GM23338 (cell line): ENCODE measurements around the gene ROBO1. TPM values are rescaled to one million over a fixed set of nuclear protein-coding genes. Genes with fewer than 3 reads are reported as not detected.

Source experiments
- ATAC-seq: fragments of 200-7000 bp; cut with Tn5 transposase; 3 replicates; pipeline ENCODE4 v1.9.1; 2020
- DNase-seq: peaks from one replicate; pipeline ENCODE4 v3.0.0-alpha.2; 2015; ENCODE audit warnings: low spot score
- H2AFZ ChIP-seq: fragments of 200-600 bp; sonication (generic); 2 replicates; pipeline ENCODE4 v1.8.0; 2016; ENCODE audit warnings: antibody characterized with exemption, mild to moderate bottlenecking, moderate library complexity
- H3F3A ChIP-seq: fragments of 200-600 bp; sonication (generic); replicated peaks from 2 replicates; pipeline ENCODE4 v1.8.0; 2017; ENCODE audit warnings: antibody characterized with exemption, mixed run types, low read depth
- H3K27ac ChIP-seq: fragments of 200-600 bp; sonication (generic); 2 replicates; pipeline ENCODE4 v1.6.1; 2016; ENCODE audit warnings: low read depth
- H3K27me3 ChIP-seq: fragments of 200-600 bp; sonication (generic); 2 replicates; pipeline ENCODE4 v1.8.0; 2016; ENCODE audit warnings: mild to moderate bottlenecking, mixed run types, moderate library complexity; ENCODE audit not compliant: insufficient read depth
- H3K36me3 ChIP-seq: fragments of 200-600 bp; sonication (generic); 2 replicates; pipeline ENCODE4 v1.8.0; 2016; ENCODE audit warnings: mild to moderate bottlenecking; ENCODE audit not compliant: insufficient read depth
- H3K4me1 ChIP-seq: fragments of 200-600 bp; sonication (generic); 2 replicates; pipeline ENCODE4 v1.8.0; 2016; ENCODE audit warnings: mild to moderate bottlenecking, moderate library complexity; ENCODE audit not compliant: insufficient read depth
- H3K4me2 ChIP-seq: fragments of 200-600 bp; sonication (generic); 2 replicates; pipeline ENCODE4 v1.7.1; 2017; ENCODE audit warnings: mixed run types
- H3K4me3 ChIP-seq: fragments of 200-600 bp; sonication (generic); 2 replicates; pipeline ENCODE4 v1.6.1; 2016; ENCODE audit warnings: mixed run types
- H3K79me2 ChIP-seq: fragments of 200-600 bp; sonication (generic); replicated peaks from 2 replicates; pipeline ENCODE4 v1.8.0; 2017; ENCODE audit warnings: mild to moderate bottlenecking; ENCODE audit not compliant: insufficient read depth
- H3K9me2 ChIP-seq: fragments of 200-600 bp; sonication (generic); 2 replicates; pipeline ENCODE4 v1.8.0; 2017; ENCODE audit not compliant: insufficient read depth
- H4K20me1 ChIP-seq: fragments of 200-600 bp; sonication (generic); replicated peaks from 2 replicates; pipeline ENCODE4 v1.8.0; 2017; ENCODE audit warnings: mild to moderate bottlenecking; ENCODE audit not compliant: insufficient read depth
- H3K27ac Mint-ChIP-seq: 2 replicates; pipeline ENCODE4 v1.8.0; 2020; ENCODE audit warnings: inconsistent platforms, mild to moderate bottlenecking, moderate library complexity, mixed read lengths
- H3K27me3 Mint-ChIP-seq: 3 replicates; pipeline ENCODE4 v1.8.0; 2022; ENCODE audit warnings: low read depth, mild to moderate bottlenecking, moderate library complexity, mixed read lengths, inconsistent platforms; ENCODE audit not compliant: insufficient read depth, poor library complexity
- H3K36me3 Mint-ChIP-seq: 3 replicates; pipeline ENCODE4 v1.8.0; 2021; ENCODE audit warnings: low read depth, mild to moderate bottlenecking, inconsistent platforms, moderate library complexity, mixed read lengths
- H3K4me1 Mint-ChIP-seq: 3 replicates; pipeline ENCODE4 v1.8.0; 2020; ENCODE audit warnings: mild to moderate bottlenecking, inconsistent platforms, mixed read lengths
- H3K4me3 Mint-ChIP-seq: 3 replicates; pipeline ENCODE4 v1.8.0; 2021; ENCODE audit warnings: moderate library complexity, mild to moderate bottlenecking, inconsistent platforms, mixed read lengths
- H3K9me3 Mint-ChIP-seq: 3 replicates; pipeline ENCODE4 v1.8.0; 2020; ENCODE audit warnings: moderate library complexity, mild to moderate bottlenecking, inconsistent platforms, mixed read lengths
- EZH2 ChIP-seq: fragments of 200-600 bp; sonication (generic); IDR thresholded peaks from one replicate; pipeline ENCODE4 v1.8.0; 2017; ENCODE audit warnings: antibody characterized with exemption, mild to moderate bottlenecking, low read depth; ENCODE audit not compliant: unreplicated experiment
- EZH2phosphoT487 ChIP-seq: fragments of 200-600 bp; sonication (generic); IDR thresholded peaks from one replicate; pipeline ENCODE4 v1.8.1; 2018; ENCODE audit warnings: antibody characterized with exemption; ENCODE audit not compliant: unreplicated experiment
- JUNB ChIP-seq: IDR thresholded peaks from one replicate; pipeline ENCODE4 v1.6.1; 2016; ENCODE audit warnings: antibody characterized with exemption; ENCODE audit not compliant: unreplicated experiment
- NANOG ChIP-seq: IDR thresholded peaks from 2 replicates; pipeline ENCODE4 v1.6.1; 2016; ENCODE audit warnings: antibody characterized with exemption, borderline replicate concordance
- POLR2AphosphoS5 ChIP-seq: IDR thresholded peaks from 2 replicates; pipeline ENCODE4 v1.6.1; 2016; ENCODE audit warnings: antibody characterized with exemption, low read depth
- REST ChIP-seq: IDR thresholded peaks from one replicate; pipeline ENCODE4 v1.6.1; 2018; ENCODE audit warnings: antibody characterized with exemption; ENCODE audit not compliant: unreplicated experiment
- STAT1 ChIP-seq: IDR thresholded peaks from one replicate; pipeline ENCODE4 v1.6.1; 2016; ENCODE audit warnings: antibody characterized with exemption; ENCODE audit not compliant: unreplicated experiment
- ZNF114 ChIP-seq: fragments of 250-450 bp; sonication (Bioruptor Pico); IDR thresholded peaks from 2 replicates; pipeline ENCODE4 v1.5.0; 2020; ENCODE audit warnings: mild to moderate bottlenecking, moderate library complexity
- ZNF331 ChIP-seq: fragments of 250-450 bp; sonication (Bioruptor Pico); IDR thresholded peaks from 2 replicates; pipeline ENCODE4 v1.5.0; 2020; ENCODE audit warnings: low read depth, mild to moderate bottlenecking, moderate library complexity
- polyA plus RNA-seq: library from polyadenylated mRNA; unstranded; fragments of >200 nt; fragmentation: Nextera tagmentation; extraction: Ambion mirVana; gene quantifications from 2 replicates; pipeline ENCODE4 v1.2.1, GENCODE V29; 2016
- total RNA-seq: library from RNA; depleted of rRNA; stranded (reverse); fragments of >200 nt; shearing (Covaris generic); gene quantifications from 2 replicates; pipeline ENCODE4 v1.2.3, GENCODE V29; 2014
- TF ChIP-seq, protein P1 (sequence below): fragments of 250-450 bp; sonication (Bioruptor Pico); IDR thresholded peaks from 2 replicates; pipeline ENCODE4 v1.5.0; 2020; ENCODE audit warnings: mild to moderate bottlenecking, moderate library complexity
- TF ChIP-seq, protein P2 (sequence below), 2 experiments: fragments of 200-600 bp in 1 of 2; sonication (generic) in 1 of 2; conservative IDR thresholded peaks; 2 replicates each; pipeline versions ENCODE4 v1.5.1 to v1.6.1; 2016 to 2017; ENCODE audit warnings: antibody characterized with exemption in 2 of 2, low read depth in 2 of 2, mild to moderate bottlenecking in 2 of 2, moderate library complexity in 1 of 2

The ROBO1 gene
- total and polyA plus RNA-seq, 2 experiments from 2014 or later = 19.2 to 78.3 TPM

- TF ChIP-seq, protein P1, sequence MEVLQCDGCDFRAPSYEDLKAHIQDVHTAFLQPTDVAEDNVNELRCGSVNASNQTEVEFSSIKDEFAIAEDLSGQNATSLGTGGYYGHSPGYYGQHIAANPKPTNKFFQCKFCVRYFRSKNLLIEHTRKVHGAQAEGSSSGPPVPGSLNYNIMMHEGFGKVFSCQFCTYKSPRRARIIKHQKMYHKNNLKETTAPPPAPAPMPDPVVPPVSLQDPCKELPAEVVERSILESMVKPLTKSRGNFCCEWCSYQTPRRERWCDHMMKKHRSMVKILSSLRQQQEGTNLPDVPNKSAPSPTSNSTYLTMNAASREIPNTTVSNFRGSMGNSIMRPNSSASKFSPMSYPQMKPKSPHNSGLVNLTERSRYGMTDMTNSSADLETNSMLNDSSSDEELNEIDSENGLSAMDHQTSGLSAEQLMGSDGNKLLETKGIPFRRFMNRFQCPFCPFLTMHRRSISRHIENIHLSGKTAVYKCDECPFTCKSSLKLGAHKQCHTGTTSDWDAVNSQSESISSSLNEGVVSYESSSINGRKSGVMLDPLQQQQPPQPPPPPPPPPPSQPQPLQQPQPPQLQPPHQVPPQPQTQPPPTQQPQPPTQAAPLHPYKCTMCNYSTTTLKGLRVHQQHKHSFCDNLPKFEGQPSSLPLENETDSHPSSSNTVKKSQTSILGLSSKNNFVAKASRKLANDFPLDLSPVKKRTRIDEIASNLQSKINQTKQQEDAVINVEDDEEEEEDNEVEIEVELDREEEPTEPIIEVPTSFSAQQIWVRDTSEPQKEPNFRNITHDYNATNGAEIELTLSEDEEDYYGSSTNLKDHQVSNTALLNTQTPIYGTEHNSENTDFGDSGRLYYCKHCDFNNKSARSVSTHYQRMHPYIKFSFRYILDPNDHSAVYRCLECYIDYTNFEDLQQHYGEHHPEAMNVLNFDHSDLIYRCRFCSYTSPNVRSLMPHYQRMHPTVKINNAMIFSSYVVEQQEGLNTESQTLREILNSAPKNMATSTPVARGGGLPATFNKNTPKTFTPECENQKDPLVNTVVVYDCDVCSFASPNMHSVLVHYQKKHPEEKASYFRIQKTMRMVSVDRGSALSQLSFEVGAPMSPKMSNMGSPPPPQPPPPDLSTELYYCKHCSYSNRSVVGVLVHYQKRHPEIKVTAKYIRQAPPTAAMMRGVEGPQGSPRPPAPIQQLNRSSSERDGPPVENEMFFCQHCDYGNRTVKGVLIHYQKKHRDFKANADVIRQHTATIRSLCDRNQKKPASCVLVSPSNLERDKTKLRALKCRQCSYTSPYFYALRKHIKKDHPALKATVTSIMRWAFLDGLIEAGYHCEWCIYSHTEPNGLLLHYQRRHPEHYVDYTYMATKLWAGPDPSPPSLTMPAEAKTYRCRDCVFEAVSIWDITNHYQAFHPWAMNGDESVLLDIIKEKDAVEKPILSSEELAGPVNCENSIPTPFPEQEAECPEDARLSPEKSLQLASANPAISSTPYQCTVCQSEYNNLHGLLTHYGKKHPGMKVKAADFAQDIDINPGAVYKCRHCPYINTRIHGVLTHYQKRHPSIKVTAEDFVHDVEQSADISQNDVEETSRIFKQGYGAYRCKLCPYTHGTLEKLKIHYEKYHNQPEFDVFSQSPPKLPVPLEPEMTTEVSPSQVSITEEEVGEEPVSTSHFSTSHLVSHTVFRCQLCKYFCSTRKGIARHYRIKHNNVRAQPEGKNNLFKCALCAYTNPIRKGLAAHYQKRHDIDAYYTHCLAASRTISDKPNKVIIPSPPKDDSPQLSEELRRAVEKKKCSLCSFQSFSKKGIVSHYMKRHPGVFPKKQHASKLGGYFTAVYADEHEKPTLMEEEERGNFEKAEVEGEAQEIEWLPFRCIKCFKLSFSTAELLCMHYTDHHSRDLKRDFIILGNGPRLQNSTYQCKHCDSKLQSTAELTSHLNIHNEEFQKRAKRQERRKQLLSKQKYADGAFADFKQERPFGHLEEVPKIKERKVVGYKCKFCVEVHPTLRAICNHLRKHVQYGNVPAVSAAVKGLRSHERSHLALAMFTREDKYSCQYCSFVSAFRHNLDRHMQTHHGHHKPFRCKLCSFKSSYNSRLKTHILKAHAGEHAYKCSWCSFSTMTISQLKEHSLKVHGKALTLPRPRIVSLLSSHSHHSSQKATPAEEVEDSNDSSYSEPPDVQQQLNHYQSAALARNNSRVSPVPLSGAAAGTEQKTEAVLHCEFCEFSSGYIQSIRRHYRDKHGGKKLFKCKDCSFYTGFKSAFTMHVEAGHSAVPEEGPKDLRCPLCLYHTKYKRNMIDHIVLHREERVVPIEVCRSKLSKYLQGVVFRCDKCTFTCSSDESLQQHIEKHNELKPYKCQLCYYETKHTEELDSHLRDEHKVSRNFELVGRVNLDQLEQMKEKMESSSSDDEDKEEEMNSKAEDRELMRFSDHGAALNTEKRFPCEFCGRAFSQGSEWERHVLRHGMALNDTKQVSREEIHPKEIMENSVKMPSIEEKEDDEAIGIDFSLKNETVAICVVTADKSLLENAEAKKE (CRISPR knock-in tag) = no peak
- TF ChIP-seq STAT1 (no peak), ZNF114 (CRISPR knock-in tag) (no peak), EZH2 (no peak)
Measured at GRCh38 chr3:79001255-79001654, 766.5 kb downstream of the ROBO1 start (continued).

GRCh38 chr3:78999139-78999538, 768.7 kb downstream of the ROBO1 start:
- Histone ChIP-seq H3F3A (no peaks in the 10 kb centered on the region), H3K27me3 (no peaks in the 10 kb centered on the region), H3K4me3 (no peak overlapping the region), H3K9me2 (no peaks in the 10 kb centered on the region), H3K27ac (no peak overlapping the region), H3K36me3 (no peaks in the 10 kb centered on the region), H2AFZ (no peak overlapping the region), H3K4me1 (peaks cover 12% of the 10 kb centered on the region), H3K4me2 (no peak overlapping the region), H4K20me1 (peaks cover 4% of the 10 kb centered on the region), H3K79me2 (peaks cover 83% of the 10 kb centered on the region)
- Mint-ChIP-seq H3K9me3 (no peaks in the 10 kb centered on the region; the same call in 2 of the 3 replicates), H3K36me3 (peaks cover 3% of the 10 kb centered on the region; the same call in 2 of the 3 replicates), H3K4me3 (no peak overlapping the region), H3K27me3 (no peaks in the 10 kb centered on the region), H3K4me1 (peaks cover 24% of the 10 kb centered on the region), H3K27ac (no peak overlapping the region)
- DNase-seq (no peak), ATAC-seq (no peak)
- TF ChIP-seq, protein P2, sequence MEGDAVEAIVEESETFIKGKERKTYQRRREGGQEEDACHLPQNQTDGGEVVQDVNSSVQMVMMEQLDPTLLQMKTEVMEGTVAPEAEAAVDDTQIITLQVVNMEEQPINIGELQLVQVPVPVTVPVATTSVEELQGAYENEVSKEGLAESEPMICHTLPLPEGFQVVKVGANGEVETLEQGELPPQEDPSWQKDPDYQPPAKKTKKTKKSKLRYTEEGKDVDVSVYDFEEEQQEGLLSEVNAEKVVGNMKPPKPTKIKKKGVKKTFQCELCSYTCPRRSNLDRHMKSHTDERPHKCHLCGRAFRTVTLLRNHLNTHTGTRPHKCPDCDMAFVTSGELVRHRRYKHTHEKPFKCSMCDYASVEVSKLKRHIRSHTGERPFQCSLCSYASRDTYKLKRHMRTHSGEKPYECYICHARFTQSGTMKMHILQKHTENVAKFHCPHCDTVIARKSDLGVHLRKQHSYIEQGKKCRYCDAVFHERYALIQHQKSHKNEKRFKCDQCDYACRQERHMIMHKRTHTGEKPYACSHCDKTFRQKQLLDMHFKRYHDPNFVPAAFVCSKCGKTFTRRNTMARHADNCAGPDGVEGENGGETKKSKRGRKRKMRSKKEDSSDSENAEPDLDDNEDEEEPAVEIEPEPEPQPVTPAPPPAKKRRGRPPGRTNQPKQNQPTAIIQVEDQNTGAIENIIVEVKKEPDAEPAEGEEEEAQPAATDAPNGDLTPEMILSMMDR (conservative IDR thresholded peaks at IDR 0.05; ENCODE audit: low read depth in 2 of 2) = no peak
- TF ChIP-seq JUNB (no peak), ZNF114 (CRISPR knock-in tag) (no peak), STAT1 (no peak), EZH2phosphoT487 (no peak), ZNF331 (no peak), NANOG (no peak), POLR2AphosphoS5 (no peak), REST (no peak)
